Neutrophil (primary cell): ENCODE measurements around the gene DRICH1.
A peak's percentile ranks its signal among the peaks of the same experiment; 100 is the strongest.

Source experiments
- H3K27ac ChIP-seq: fragments of 200-600 bp; sonication (generic); 2 replicates; pipeline ENCODE4 v1.5.1; 2016; ENCODE audit warnings: mild to moderate bottlenecking, moderate library complexity
- H3K27me3 ChIP-seq: fragments of 200-600 bp; sonication (generic); 2 replicates; pipeline ENCODE4 v1.6.0; 2016; ENCODE audit warnings: mild to moderate bottlenecking
- H3K36me3 ChIP-seq: fragments of 200-600 bp; sonication (generic); 2 replicates; pipeline ENCODE4 v1.5.1; 2017
- H3K4me1 ChIP-seq, 2 experiments: fragments of 200-600 bp in 1 of 2; sonication (generic) in 1 of 2; 1 replicate in 1 of 2; 2 replicates in 1 of 2; pipeline versions ENCODE4 v1.5.1 to v1.6.1; 2013 to 2016; ENCODE audit warnings: low read depth in 1 of 2, low read length in 1 of 2, mild to moderate bottlenecking in 1 of 2, moderate library complexity in 1 of 2; ENCODE audit not compliant: control insufficient read depth in 1 of 2, insufficient read depth in 1 of 2
- H3K4me3 ChIP-seq, 2 experiments: fragments of 200-600 bp in 1 of 2; sonication (generic) in 1 of 2; 1 replicate in 1 of 2; 2 replicates in 1 of 2; pipeline ENCODE4 v1.5.1; 2013 to 2016; ENCODE audit warnings: low read depth in 1 of 2, low read length in 1 of 2, mild to moderate bottlenecking in 1 of 2, moderate library complexity in 1 of 2
- H3K9me3 ChIP-seq: fragments of 200-600 bp; sonication (generic); 2 replicates; pipeline ENCODE4 v1.5.1; 2016
- TF ChIP-seq, protein P1 (sequence below): fragments of 200-600 bp; sonication (generic); IDR thresholded peaks from 2 replicates; pipeline ENCODE4 v1.5.1; 2016; ENCODE audit warnings: antibody characterized with exemption

Gene DRICH1

DNA sequence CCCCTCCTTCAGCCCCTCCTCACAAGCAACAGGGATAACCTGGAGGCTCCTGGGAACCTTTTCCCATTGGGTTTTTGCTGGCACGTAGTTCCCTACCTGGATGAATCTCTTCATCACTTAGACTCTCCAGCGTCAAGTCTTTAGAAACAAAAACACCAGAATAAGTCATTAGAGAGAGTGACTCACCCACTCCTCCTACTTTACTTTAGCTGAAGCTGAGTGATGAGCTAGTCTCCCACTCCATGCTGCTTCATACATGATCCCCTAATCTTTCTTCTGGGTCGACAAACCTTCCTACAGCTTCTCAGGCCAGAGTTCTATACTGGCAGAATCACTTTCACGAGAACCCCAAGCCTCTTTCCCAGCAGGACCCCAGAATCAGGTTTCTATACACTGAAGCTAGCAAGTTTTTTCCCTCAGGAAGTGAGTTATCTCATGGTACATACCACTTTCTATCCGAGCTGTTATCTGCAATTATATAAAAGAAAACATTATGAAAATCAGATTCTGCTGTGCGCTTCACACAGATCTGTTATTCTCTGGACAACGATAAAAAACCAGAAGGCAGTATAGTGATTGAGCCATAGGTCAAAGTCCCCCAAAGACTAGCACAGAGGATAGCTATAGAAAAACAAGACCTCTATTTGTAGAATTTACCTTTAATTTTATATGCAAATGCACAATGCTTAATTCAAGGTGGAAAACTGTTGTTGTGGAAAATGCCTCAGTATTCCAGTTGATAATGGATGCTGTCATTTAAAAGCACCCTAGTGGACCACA is 18.7 kb downstream of the DRICH1 start:
- H3K9me3 ChIP-seq, result no peaks in the 10 kb centered on the region
- H3K4me3 ChIP-seq, result no peak overlapping the region
- H3K27ac ChIP-seq, result no peak overlapping the region
- no peaks in the 10 kb centered on the region for H3K27me3 ChIP-seq
- peaks cover 16 to 17% of the 10 kb centered on the region in 2 experiments for H3K4me1 ChIP-seq
- TF ChIP-seq, protein P1, sequence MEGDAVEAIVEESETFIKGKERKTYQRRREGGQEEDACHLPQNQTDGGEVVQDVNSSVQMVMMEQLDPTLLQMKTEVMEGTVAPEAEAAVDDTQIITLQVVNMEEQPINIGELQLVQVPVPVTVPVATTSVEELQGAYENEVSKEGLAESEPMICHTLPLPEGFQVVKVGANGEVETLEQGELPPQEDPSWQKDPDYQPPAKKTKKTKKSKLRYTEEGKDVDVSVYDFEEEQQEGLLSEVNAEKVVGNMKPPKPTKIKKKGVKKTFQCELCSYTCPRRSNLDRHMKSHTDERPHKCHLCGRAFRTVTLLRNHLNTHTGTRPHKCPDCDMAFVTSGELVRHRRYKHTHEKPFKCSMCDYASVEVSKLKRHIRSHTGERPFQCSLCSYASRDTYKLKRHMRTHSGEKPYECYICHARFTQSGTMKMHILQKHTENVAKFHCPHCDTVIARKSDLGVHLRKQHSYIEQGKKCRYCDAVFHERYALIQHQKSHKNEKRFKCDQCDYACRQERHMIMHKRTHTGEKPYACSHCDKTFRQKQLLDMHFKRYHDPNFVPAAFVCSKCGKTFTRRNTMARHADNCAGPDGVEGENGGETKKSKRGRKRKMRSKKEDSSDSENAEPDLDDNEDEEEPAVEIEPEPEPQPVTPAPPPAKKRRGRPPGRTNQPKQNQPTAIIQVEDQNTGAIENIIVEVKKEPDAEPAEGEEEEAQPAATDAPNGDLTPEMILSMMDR, result no peak
- peaks cover 5% of the 10 kb centered on the region for H3K36me3 ChIP-seq

GRCh38 chr22:23609983-23610781 is 21.9 kb downstream of the DRICH1 start:
- H3K4me3 ChIP-seq, result no peak overlapping the region
- TF ChIP-seq, protein P1, result no peak
- H3K27ac ChIP-seq, result peak overlapping the region; percentile 47
- no peaks in the 10 kb centered on the region for H3K36me3 ChIP-seq
- H3K4me1 ChIP-seq, result peaks cover 16 to 17% of the 10 kb centered on the region in 2 experiments
- no peaks in the 10 kb centered on the region for H3K9me3 ChIP-seq
- no peaks in the 10 kb centered on the region for H3K27me3 ChIP-seq

DNA sequence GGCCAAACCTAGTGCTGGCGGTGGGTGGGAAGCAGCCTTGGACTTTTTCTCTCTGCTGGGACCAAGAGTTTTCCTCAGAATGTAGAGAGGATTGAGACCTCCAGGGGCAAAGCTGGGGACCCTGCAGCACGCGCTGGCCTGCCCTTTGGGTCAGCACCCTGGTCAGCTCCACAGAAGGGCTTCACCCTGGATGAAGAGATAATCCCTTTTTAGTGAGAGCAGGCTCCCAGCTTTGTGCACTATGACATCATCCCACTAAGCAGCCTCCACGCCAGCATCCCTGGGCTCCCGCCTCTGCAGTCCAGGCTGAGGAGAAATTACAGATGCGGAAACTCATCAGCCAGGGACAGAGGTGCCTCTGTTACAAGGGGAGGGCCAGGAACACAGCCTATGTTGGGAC is 23.5 kb downstream of the DRICH1 start:
- Histone ChIP-seq H3K4me1 (peaks cover 16 to 17% of the 10 kb centered on the region in 2 experiments), H3K27me3 (no peaks in the 10 kb centered on the region), H3K27ac (no peak overlapping the region), H3K36me3 (no peaks in the 10 kb centered on the region), H3K9me3 (no peaks in the 10 kb centered on the region), H3K4me3 (no peak overlapping the region)
- TF ChIP-seq, protein P1, result no peak

DNA sequence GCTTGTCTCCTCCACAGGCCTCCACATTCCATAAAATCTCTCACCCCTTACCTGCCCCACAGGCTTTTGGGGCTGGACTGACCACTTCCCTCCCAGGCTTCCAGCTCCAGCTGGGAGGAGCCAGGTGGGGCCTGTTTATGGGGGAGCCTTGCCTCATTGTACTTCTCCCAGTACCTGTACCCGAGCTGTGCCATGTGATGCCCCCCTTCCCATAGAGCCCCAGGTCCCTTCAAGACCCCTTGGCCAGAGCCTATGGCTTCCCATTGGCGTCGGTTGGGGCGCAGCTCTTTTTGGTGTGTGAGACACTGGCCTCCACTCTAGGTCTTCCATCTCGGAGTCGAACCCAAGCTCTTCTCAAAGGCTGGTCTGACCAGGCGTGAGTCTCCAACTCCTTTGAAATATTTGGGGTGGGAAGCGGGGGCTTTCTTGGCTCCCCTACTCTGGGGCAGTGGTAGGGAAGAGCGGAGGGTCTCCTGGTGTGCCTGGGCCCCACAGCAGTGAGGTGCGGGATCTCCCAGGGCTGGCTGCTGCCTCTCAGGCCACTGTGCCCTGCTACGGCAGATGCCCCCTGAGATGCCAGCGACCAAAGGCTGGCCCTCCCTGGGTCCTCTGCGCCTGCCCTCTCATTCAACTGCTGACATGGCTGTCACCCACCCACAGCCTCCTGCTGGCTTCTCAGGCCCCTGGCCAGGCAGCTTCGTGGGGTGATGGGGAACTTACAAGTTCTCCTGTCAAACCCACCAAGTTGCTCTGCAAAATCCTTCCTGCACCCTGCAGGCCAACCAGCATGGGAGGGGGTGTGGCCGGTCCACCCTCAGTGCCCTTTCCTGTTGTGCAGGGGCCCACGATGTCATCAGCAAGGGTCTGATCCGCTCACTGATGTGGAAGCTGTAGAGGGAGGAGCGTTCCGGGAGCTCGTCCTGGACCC is 25.7 kb downstream of the DRICH1 start:
- Histone ChIP-seq H3K4me3 (no peak overlapping the region), H3K27ac (no peak overlapping the region), H3K27me3 (no peaks in the 10 kb centered on the region), H3K4me1 (peaks cover 16 to 17% of the 10 kb centered on the region in 2 experiments), H3K36me3 (no peaks in the 10 kb centered on the region), H3K9me3 (no peaks in the 10 kb centered on the region)
- TF ChIP-seq, protein P1, result no peak
